GM10266 (cell line): Measurements from ENCODE around the gene XPR1.

Experiments
- DNase-seq: peaks from one replicate; pipeline ENCODE4 v3.0.0; 2012; ENCODE audit errors: extremely low spot score
- CTCF ChIP-seq: IDR thresholded peaks from 2 replicates; pipeline ENCODE4 v1.5.1; 2012; ENCODE audit warnings: mild to moderate bottlenecking, low read depth; ENCODE audit not compliant: control insufficient read depth, insufficient read depth; ENCODE audit errors: missing control alignments

The XPR1 gene

DNA sequence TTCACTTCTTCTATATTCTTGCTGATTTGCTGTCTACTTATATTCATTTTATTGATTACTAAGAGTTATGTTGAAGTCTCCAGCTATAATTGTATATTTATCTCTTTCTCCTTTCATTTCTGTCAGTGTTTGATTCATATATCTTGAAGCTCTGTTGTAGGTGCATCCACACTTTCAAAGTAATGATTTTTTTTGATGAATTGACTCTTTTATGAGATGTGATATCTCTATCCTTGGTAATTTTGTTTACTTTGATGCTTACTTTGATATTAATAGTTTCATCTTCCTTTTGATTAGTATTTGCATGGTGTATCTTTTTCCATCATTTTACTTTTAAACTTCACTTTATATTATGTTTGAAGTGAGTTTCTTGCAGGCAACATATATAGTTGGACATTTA, 110.8 kb downstream of the XPR1 start:
- no peak for DNase-seq

GRCh38 chr1:180743868-180744267, 112.0 kb downstream of the XPR1 start:
- DNase-seq = no peak
- TF ChIP-seq CTCF = no peak

More for the DNA sequence above, 110.8 kb downstream of the XPR1 start:
- TF ChIP-seq CTCF = no peak

DNA sequence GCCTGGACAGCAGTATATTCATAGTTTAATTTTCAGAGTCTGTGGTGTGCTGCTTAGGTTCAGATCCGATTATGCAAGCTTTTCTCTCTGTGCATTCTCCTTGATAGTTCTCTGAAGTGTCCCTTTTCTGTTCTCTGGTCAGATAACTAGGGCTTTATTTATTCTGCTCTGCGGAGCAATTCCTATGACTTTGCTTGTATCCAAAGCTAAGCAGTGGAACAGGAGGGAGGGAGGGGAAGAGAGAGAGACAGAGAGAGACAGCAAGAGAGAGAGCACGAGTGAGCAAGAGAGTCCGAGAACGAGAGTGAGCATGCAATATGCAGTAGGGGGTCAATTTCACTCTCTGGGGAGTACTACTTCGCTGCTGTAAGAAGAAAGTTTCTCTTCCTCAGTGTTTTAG, 113.3 kb downstream of the XPR1 start:
- TF ChIP-seq CTCF = no peak

GRCh38 chr1:180751921-180752320, 120.1 kb downstream of the XPR1 start:
- no peak for TF ChIP-seq CTCF
- no peak for DNase-seq

More for the DNA sequence above, 113.3 kb downstream of the XPR1 start:
- no peak for DNase-seq

GRCh38 chr1:180754453-180754852, 122.6 kb downstream of the XPR1 start:
- TF ChIP-seq CTCF = no peak
- no peak for DNase-seq

- no peak for DNase-seq
- TF ChIP-seq CTCF = no peak
Measured at GRCh38 chr1:180757657-180758056, 125.8 kb downstream of the XPR1 start.

GRCh38 chr1:180762796-180763195, 131.0 kb downstream of the XPR1 start:
- no peak for TF ChIP-seq CTCF
- DNase-seq = no peak
